OCI-LY1 (cell line): Measurements from ENCODE around the gene HYCC2.

ENCODE experiments used
- CTCF ChIP-seq: fragments of 200-600 bp; sonication (generic), shearing (Covaris generic); IDR thresholded peaks from 2 replicates; pipeline ENCODE4 v1.5.1; 2017; ENCODE audit warnings: mild to moderate bottlenecking, antibody characterized with exemption, low read length, moderate library complexity, mixed read lengths
- EZH2 ChIP-seq: fragments of 200-600 bp; sonication (generic), shearing (Covaris generic); IDR thresholded peaks from 2 replicates; pipeline ENCODE4 v1.8.0; 2017; ENCODE audit warnings: borderline replicate concordance, mixed run types, mild to moderate bottlenecking, antibody characterized with exemption, low read length, moderate library complexity, mixed read lengths

- TF ChIP-seq CTCF (no peak), EZH2 (no peak)
Measured at GRCh38 chr2:201073071-201073470, 1.6 kb upstream of the HYCC2 start.
